GM10248 (cell line): ENCODE results near the gene TGFBR2.

Experiments used
- CTCF ChIA-PET: fragments of 300-600 bp; sonication (Branson Sonifier 250); formaldehyde crosslinking; extraction: SDS; loops from one replicate; lab custom pipeline; 2021; ENCODE audit warnings: antibody characterized with exemption; lab: Yijun Ruan, JAX
- POLR2A ChIA-PET: fragments of 350-650 bp; sonication (Branson Sonifier 250); formaldehyde crosslinking; extraction: SDS; loops from one replicate; lab custom pipeline; 2020; ENCODE audit warnings: antibody characterized with exemption; lab: Yijun Ruan, JAX
- DNase-seq: peaks from one replicate; pipeline ENCODE4 v3.0.0; 2012; ENCODE audit errors: extremely low spot score
- CTCF ChIP-seq: IDR thresholded peaks from 2 replicates; pipeline ENCODE4 v1.5.1; 2012; ENCODE audit warnings: mild to moderate bottlenecking, low read depth; ENCODE audit errors: extremely low read depth, missing control alignments, control extremely low read depth

TGFBR2 gene

GRCh38 chr3:30611613-30612436 lies 5.4 kb downstream of the TGFBR2 start:
- ChIA-PET POLR2A (no interaction called here), CTCF (no interaction called here)
- TF ChIP-seq CTCF = no peak
- no peak for DNase-seq

- POLR2A ChIA-PET = no interaction called here
- TF ChIP-seq CTCF = no peak
- CTCF ChIA-PET = no interaction called here
- DNase-seq = no peak
Measured at GRCh38 chr3:30612437-30613132, 6.2 kb downstream of the TGFBR2 start.

GRCh38 chr3:30613133-30613825 lies 6.9 kb downstream of the TGFBR2 start:
- TF ChIP-seq CTCF = no peak
- CTCF ChIA-PET = no interaction called here
- POLR2A ChIA-PET = no interaction called here
- no peak for DNase-seq

- ChIA-PET CTCF (no interaction called here), POLR2A (no interaction called here)
- no peak for TF ChIP-seq CTCF
- no peak for DNase-seq
Measured at GRCh38 chr3:30614373-30614772, 8.0 kb downstream of the TGFBR2 start.

GRCh38 chr3:30614943-30615342 lies 8.5 kb downstream of the TGFBR2 start:
- ChIA-PET POLR2A (no interaction called here), CTCF (interaction anchor here (1.1 to 2.0 kb wide), 2 partner anchors 7 to 21 kb away, joined by 3 to 9 read pairs; no protein-coding TSS in a partner anchor)
- TF ChIP-seq CTCF = no peak
- DNase-seq = no peak

GRCh38 chr3:30615615-30616346 lies 9.4 kb downstream of the TGFBR2 start:
- ChIA-PET CTCF (interaction anchor here (0.8 to 2.0 kb wide), 7 partner anchors 8 to 77 kb away, joined by 3 to 9 read pairs (median 3); no protein-coding TSS in a partner anchor), POLR2A (no interaction called here)
- no peak for TF ChIP-seq CTCF
- DNase-seq = no peak
